Myocyte (in vitro differentiated cells): ENCODE data around the gene PRELID1. TPM values are rescaled to one million over a fixed set of nuclear protein-coding genes. Genes with fewer than 3 reads are reported as not detected.
"Not testable (repeated sequence)": the region's sequence is repeated elsewhere in the genome, so short reads cannot be mapped to it uniquely, and the experiment has no call there.

Experiments used
- DNase-seq: peaks from one replicate; pipeline ENCODE4 v3.0.0-alpha.2; 2012; ENCODE audit warnings: low read depth
- polyA plus RNA-seq: library from polyadenylated mRNA; unstranded; fragments of >200 nt; gene quantifications from one replicate; pipeline ENCODE4 v1.2.1, GENCODE V29; 2012; ENCODE audit warnings: missing spikeins
- total RNA-seq: library from RNA; depleted of rRNA; stranded (reverse); fragments of >200 nt; gene quantifications from 2 replicates; pipeline ENCODE4 v1.2.3, GENCODE V29; 2014

Gene PRELID1
- 161 and 219 TPM in 2 replicates for total RNA-seq
- polyA plus RNA-seq: 170 TPM

- peak; percentile 89 for DNase-seq
Measured at GRCh38 chr5:177303121-177303924, at the start of gene PRELID1, which contains the start of gene RAB24. PRELID1 (plus strand) TSS chr5:177303799; CDS start chr5:177303986, 187 bp downstream. RAB24 (minus strand) TSS chr5:177303719; CDS start chr5:177303288, 431 bp downstream.

- no peak for DNase-seq
Measured at GRCh38 chr5:177256296-177256695, 47.3 kb upstream of the PRELID1 start.

- not testable (repeated sequence) for DNase-seq
Measured at GRCh38 chr5:177258711-177259110, 44.9 kb upstream of the PRELID1 start.

GRCh38 chr5:177260961-177261360 is 42.6 kb upstream of the PRELID1 start:
- no peak for DNase-seq

- no peak for DNase-seq
Measured at GRCh38 chr5:177261510-177261909, 42.1 kb upstream of the PRELID1 start.

GRCh38 chr5:177264178-177264577 is 39.4 kb upstream of the PRELID1 start:
- DNase-seq: no peak

GRCh38 chr5:177265395-177265794 is 38.2 kb upstream of the PRELID1 start:
- no peak for DNase-seq

GRCh38 chr5:177269232-177269895 is 34.2 kb upstream of the PRELID1 start:
- no peak for DNase-seq

- DNase-seq: no peak
Measured at GRCh38 chr5:177269976-177270375, 33.6 kb upstream of the PRELID1 start.

GRCh38 chr5:177270653-177271052 is 32.9 kb upstream of the PRELID1 start:
- DNase-seq: no peak

GRCh38 chr5:177271113-177271512 is 32.5 kb upstream of the PRELID1 start:
- DNase-seq: no peak

GRCh38 chr5:177275883-177276282 is 27.7 kb upstream of the PRELID1 start:
- DNase-seq: no peak

- DNase-seq: no peak
Measured at GRCh38 chr5:177276886-177277285, 26.7 kb upstream of the PRELID1 start.

GRCh38 chr5:177288191-177288590 is 15.4 kb upstream of the PRELID1 start:
- DNase-seq: no peak

- DNase-seq: no peak
Measured at GRCh38 chr5:177290816-177291596, 12.6 kb upstream of the PRELID1 start.

GRCh38 chr5:177291735-177292134 is 11.9 kb upstream of the PRELID1 start:
- DNase-seq: no peak

- DNase-seq: no peak
Measured at GRCh38 chr5:177293819-177294581, 9.6 kb upstream of the PRELID1 start.

- DNase-seq: no peak
Measured at GRCh38 chr5:177294632-177295031, 9.0 kb upstream of the PRELID1 start.

GRCh38 chr5:177295924-177296323 is 7.7 kb upstream of the PRELID1 start:
- no peak for DNase-seq

GRCh38 chr5:177296581-177296980 is 7.0 kb upstream of the PRELID1 start:
- DNase-seq: no peak

GRCh38 chr5:177297922-177298321 is 5.7 kb upstream of the PRELID1 start:
- no peak for DNase-seq
